NCI-H82 (cell line): ENCODE results near the gene TRABD2B.

Experiments used
- DNase-seq: peaks from one replicate; lab custom pipeline; 2025; lab: John Stamatoyannopoulos, UW

Gene TRABD2B

GRCh38 chr1:47849591-47850261, 147.5 kb downstream of the TRABD2B start:
- no peak for DNase-seq

- no peak for DNase-seq
Measured at GRCh38 chr1:47849005-47849521, 148.1 kb downstream of the TRABD2B start.

DNA sequence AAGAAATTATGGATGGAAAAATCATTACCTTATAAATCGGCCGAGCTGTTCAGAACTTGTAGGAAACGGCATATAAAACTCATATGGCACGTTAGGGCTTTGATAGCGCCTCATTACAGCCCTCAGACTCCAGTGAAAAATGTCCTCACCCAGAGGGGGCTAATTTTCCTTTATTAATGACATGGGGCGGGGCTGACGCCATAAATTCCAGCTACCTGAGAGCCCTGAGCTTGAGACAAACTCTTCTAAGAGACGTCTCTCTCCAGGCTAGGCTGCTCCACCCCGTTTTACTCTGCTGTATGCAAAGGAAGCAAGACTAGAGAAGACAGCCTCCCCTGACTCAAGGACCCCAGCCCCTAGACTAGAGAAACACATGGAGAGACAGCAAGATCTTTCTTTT, 149.4 kb downstream of the TRABD2B start:
- DNase-seq, result no peak

DNA sequence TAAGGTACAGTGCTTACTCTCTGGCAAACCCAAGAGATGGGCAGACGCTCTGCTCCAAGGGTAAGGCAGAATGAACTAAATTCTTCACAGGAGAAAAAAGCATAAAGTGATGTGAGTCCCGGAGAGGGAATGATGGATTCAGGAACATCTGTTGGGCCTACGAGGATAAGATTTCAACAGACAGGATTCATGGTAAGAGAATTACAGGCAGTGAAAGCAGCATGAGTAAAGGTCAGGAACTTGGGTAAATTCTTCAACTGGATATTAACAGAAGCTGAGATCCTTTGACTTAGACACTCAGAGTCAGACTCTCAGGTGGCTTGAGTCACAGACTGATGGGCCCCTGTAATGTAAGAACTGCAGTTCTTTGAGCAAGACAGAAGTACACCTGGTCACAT, 152.6 kb downstream of the TRABD2B start:
- no peak for DNase-seq

- DNase-seq, result no peak
Measured at GRCh38 chr1:47843781-47844557, 153.2 kb downstream of the TRABD2B start.

DNA sequence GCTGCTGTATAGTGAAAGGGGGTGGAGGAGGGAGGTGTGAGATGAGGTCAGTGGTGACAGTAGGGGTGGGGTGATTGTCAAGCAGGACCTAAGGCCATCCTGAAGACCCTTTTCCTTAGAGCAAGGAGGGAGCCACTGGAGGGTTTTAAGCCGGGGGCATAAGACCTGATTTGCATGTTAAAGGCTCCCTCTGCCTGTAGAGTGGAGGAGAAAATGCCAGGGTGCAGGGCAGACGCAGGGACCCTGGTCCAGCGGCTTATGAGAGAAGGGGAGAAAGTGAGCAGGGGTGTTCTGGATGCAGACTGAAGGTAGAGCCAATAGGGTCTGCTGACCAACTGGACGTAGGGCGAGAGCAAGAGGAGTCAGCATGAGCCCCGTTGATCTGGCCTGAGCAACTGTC, 154.1 kb downstream of the TRABD2B start:
- peak; percentile 18 for DNase-seq

DNA sequence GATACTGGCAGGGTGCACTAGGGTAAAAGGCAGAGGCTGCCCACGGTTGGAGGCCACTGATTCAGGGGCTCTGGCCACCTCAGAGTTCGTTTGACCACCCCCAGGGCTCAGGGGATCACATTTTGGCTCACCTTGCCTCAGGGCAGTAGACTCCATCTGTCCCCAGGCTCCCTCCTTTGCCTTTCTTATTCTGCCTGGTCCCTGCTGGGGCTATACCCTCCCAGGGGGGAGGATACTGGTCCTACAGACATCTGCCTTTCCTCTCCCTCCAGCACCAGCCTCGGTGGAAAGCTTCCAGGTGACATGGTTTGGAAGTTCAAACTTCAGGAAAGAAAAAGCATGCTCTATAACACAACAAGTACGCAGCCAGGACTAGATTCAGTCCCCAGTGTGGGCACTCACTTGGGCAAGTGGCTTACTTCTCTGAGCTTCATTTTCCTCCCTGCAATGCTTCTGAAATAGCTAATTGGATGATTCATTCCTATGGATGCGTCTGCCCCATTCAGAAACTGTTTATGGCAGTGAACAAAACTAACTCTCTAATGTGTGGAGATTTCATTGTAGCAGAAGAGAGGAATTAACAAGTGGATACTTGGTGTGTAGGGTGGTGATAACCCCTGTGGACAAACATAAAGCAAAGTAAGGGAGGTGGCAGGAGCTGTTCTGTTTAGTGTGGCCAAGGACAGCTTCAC, 154.8 kb downstream of the TRABD2B start:
- no peak for DNase-seq

- DNase-seq, result no peak
Measured at GRCh38 chr1:47841356-47841755, 155.8 kb downstream of the TRABD2B start.

GRCh38 chr1:47840393-47841190, 156.6 kb downstream of the TRABD2B start:
- DNase-seq, result no peak

DNA sequence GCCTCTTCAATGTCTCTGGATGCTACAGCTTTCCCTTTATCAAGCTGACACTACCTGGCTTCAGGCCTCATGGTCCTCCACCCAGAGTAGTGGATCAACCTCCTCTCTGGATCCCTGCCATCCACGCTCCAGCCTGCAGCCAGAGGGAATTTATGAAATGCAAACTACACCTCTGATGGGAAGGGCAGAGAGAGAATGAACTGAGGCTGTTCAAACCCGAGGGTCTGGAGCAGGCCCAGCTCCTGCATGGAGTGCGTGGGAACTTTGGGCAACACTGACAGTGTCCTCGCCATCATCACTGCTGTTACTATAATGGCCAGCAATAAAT, 157.8 kb downstream of the TRABD2B start:
- DNase-seq, result no peak

DNA sequence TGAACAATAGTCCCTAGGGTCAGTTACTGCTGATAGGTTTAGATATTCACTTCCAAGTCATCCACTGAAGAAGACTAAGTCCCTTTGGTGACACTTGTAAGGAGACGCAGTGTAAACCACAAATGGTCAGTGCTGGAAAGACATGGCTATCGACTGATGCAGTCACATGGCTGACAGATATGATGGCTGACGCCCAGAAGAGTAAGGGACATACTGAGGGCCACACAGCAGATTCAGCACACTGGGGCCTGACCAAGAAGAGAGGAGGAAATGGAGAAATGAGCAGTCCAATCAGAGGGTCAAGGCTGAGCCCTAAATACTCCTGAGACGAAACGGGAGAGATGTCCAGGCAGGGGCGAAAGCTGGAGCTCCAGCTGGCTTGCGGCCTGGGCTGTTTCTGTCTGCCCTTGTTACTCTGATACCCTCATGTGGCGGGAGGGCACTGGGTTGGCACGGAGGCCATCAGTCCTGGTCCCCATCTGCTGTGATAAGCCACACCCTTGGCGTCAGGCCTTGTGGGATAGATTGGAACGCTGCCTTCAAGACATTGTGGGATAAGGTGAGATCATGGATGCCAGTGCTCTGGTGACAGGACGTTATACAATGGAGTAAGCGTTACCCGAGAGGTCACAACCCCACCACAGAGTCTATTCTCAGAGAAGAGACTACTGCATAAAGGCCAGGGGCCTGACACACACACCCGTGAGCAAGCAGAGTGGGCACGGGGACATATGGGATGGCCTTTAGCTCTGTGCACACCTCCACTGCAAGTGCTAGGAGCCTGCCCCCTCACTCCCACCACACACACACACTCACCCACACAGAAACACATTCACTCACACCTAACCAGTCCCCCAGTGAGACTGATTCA, 158.4 kb downstream of the TRABD2B start:
- DNase-seq, result no peak

- DNase-seq, result no peak
Measured at GRCh38 chr1:47837866-47838561, 159.2 kb downstream of the TRABD2B start.

- no peak for DNase-seq
Measured at GRCh38 chr1:47837056-47837830, 159.9 kb downstream of the TRABD2B start.

- DNase-seq, result no peak
Measured at GRCh38 chr1:47835409-47835808, 161.8 kb downstream of the TRABD2B start.

- DNase-seq, result no peak
Measured at GRCh38 chr1:47834326-47834725, 162.9 kb downstream of the TRABD2B start.

GRCh38 chr1:47830641-47831333, 166.4 kb downstream of the TRABD2B start:
- no peak for DNase-seq

- no peak for DNase-seq
Measured at GRCh38 chr1:47830021-47830420, 167.2 kb downstream of the TRABD2B start.

DNA sequence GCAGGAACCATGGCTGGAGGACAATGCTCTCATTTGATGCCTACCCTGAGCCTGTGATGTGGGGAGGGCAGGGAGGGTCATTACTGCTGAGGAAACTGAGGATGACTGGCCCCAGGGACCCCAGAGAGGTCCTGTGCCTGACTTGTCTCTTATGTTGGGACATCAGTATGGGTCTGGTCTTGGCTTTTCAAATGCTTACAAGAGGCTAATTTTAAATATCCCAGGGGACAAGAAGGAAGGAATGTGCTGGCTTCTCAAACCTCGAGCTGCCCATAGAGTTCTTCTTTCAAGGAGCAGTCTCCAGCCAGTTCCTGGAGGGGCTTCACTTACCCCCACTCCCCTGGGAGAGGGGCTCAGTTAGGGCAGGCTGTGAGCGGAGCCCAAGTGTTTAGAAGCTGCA, 168.2 kb downstream of the TRABD2B start:
- no peak for DNase-seq

DNA sequence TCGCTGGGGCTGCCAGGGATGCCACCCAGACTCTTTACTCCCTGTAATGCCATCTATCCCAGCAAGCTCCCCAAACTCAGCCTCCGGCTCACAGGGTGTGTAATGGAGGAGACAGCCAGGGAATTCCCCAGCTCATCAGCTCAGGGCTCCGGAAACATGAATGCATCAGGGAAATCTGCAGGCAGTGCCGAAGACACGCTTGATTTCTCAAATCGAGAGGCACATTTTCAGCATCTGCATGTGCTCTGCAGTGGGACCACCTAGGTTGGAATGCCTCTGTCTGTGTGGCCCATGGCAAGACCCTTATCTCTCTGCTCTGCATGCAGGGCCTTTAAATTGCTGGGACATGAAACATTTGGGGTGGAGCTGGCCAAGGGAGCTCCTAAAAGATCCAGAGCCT, 170.1 kb downstream of the TRABD2B start:
- DNase-seq, result no peak
